ENCODE data around the gene FRRS1. TPM values are rescaled to one million over a fixed set of nuclear protein-coding genes. Genes with fewer than 3 reads are reported as not detected.

Gene FRRS1
- total RNA-seq, 5 donors from 2014 or later (not counting 1 experiment from before 2014, with no cell fraction given), result 0.20 to 1.2 (median 0.45) TPM; not detected in 1

- POLR2A ChIA-PET, result interaction anchor here in 1 of 2 donors (0.5 kb wide), 1 partner anchor 1922 kb away, joined by 6 read pairs; no protein-coding TSS in a partner anchor
- H3K36me3 Mint-ChIP-seq, result no peaks in the 10 kb centered on the region
Observed at GRCh38 chr1:99755664-99756063, 10.8 kb downstream of the FRRS1 start.

DNA sequence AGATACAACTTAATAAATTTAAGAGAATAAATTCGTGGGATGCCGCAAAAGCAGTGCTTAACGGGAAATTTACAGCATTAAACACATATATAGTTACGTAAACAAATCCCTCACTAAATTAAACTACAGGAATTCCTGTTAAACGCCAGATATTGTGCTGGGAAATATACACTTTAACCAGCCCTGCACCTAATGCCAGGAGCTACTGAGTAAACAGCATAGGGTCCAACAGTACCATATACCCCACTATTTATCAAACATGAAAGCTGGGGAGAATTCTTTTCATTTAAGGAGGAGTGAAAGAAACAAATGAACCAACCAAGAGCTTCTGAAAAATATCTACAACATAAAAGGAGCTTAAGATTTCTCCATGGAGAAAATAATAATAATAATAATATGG is 11.7 kb downstream of the FRRS1 start:
- Mint-ChIP-seq H3K9me3 (peaks cover 0 to 7% (median 5%) of the 10 kb centered on the region in 3 donors), H3K27me3 (no peaks in the 10 kb centered on the region), H3K27ac (no peak overlapping the region), H3K4me1 (peaks cover 5 to 18% (median 11%) of the 10 kb centered on the region in 3 donors), H3K4me3 (no peak overlapping the region), H3K36me3 (no peaks in the 10 kb centered on the region)
- CTCF ChIA-PET, result no interaction called here
- no peak overlapping the region for H3K4me3 ChIP-seq (ENCODE audit: control insufficient read depth in 1 of 2, extremely low read depth in 1 of 2, low read length in 1 of 2)
- peaks cover 0 to 3% of the 10 kb centered on the region in 2 experiments for H3K4me1 ChIP-seq (ENCODE audit: control insufficient read depth in 1 of 2, extremely low read depth in 1 of 2, insufficient read depth in 2 of 2, low read length in 2 of 2)
- POLR2A ChIA-PET, result interaction anchor here in 1 of 2 donors (0.6 kb wide), 1 partner anchor 487 kb away, joined by 4 read pairs; no protein-coding TSS in a partner anchor
- no peak overlapping the region for H3K27ac ChIP-seq (ENCODE audit: low read length)
- no peak for ATAC-seq (replicated peaks in 1 of 4)
- DNase-seq, result no peak
- H3K36me3 ChIP-seq (ENCODE audit: control insufficient read depth in 2 of 2, extremely low read depth in 1 of 2, insufficient read depth in 1 of 2, low read length in 1 of 2), result no peaks in the 10 kb centered on the region
- no peaks in the 10 kb centered on the region for H3K27me3 ChIP-seq (replicated peaks in 1 of 2; ENCODE audit: control insufficient read depth in 2 of 2, extremely low read depth in 1 of 2, insufficient read depth in 2 of 2, low read length in 1 of 2)
- H3K9me3 ChIP-seq, result no peaks in the 10 kb centered on the region
- 93% methylated on average over 4 of the region's 5 CpGs for WGBS (ENCODE audit: insufficient coverage)

More at GRCh38 chr1:99755664-99756063, 10.8 kb downstream of the FRRS1 start:
- ATAC-seq (replicated peaks in 1 of 4) (no peak), DNase-seq (no peak)
- H3K27ac Mint-ChIP-seq, result no peak overlapping the region
- H3K27me3 Mint-ChIP-seq, result no peaks in the 10 kb centered on the region
- H3K4me1 ChIP-seq (ENCODE audit: control insufficient read depth in 1 of 2, extremely low read depth in 1 of 2, insufficient read depth in 2 of 2, low read length in 2 of 2), result peaks cover 0 to 3% of the 10 kb centered on the region in 2 experiments
- no peaks in the 10 kb centered on the region for H3K9me3 ChIP-seq
- H3K27me3 ChIP-seq (replicated peaks in 1 of 2; ENCODE audit: control insufficient read depth in 2 of 2, extremely low read depth in 1 of 2, insufficient read depth in 2 of 2, low read length in 1 of 2), result no peaks in the 10 kb centered on the region
- H3K4me3 ChIP-seq (ENCODE audit: control insufficient read depth in 1 of 2, extremely low read depth in 1 of 2, low read length in 1 of 2), result no peak overlapping the region
- H3K9me3 Mint-ChIP-seq, result peaks cover 0 to 7% (median 5%) of the 10 kb centered on the region in 3 donors
- H3K4me1 Mint-ChIP-seq, result peaks cover 0 to 12% (median 11%) of the 10 kb centered on the region in 3 donors
- WGBS (ENCODE audit: insufficient coverage), result no CpG with 5 or more reads among the region's 2 CpGs
- H3K36me3 ChIP-seq (ENCODE audit: control insufficient read depth in 2 of 2, extremely low read depth in 1 of 2, insufficient read depth in 1 of 2, low read length in 1 of 2), result no peaks in the 10 kb centered on the region
- H3K4me3 Mint-ChIP-seq, result no peak overlapping the region
- no peak overlapping the region for H3K27ac ChIP-seq (ENCODE audit: low read length)
- CTCF ChIA-PET, result interaction anchor here (0.6 kb wide), 3 partner anchors 52 to 747 kb away, joined by 3 to 6 read pairs (median 3); no protein-coding TSS in a partner anchor

GRCh38 chr1:99754055-99754626 is 12.3 kb downstream of the FRRS1 start:
- Histone ChIP-seq H3K36me3 (ENCODE audit: control insufficient read depth in 2 of 2, extremely low read depth in 1 of 2, insufficient read depth in 1 of 2, low read length in 1 of 2) (no peaks in the 10 kb centered on the region), H3K4me3 (ENCODE audit: control insufficient read depth in 1 of 2, extremely low read depth in 1 of 2, low read length in 1 of 2) (no peak overlapping the region), H3K27ac (ENCODE audit: low read length) (no peak overlapping the region), H3K4me1 (ENCODE audit: control insufficient read depth in 1 of 2, extremely low read depth in 1 of 2, insufficient read depth in 2 of 2, low read length in 2 of 2) (peaks cover 0 to 3% of the 10 kb centered on the region in 2 experiments), H3K9me3 (no peaks in the 10 kb centered on the region), H3K27me3 (replicated peaks in 1 of 2; ENCODE audit: control insufficient read depth in 2 of 2, extremely low read depth in 1 of 2, insufficient read depth in 2 of 2, low read length in 1 of 2) (no peaks in the 10 kb centered on the region)
- ChIA-PET POLR2A (no interaction called here), CTCF (interaction anchor here in 1 of 2 donors (0.7 kb wide), 1 partner anchor 30 kb away, joined by 3 read pairs; no protein-coding TSS in a partner anchor)
- Mint-ChIP-seq H3K4me1 (peaks cover 5 to 21% (median 11%) of the 10 kb centered on the region in 3 donors), H3K9me3 (peaks cover 0 to 3% (median 2%) of the 10 kb centered on the region in 3 donors), H3K27me3 (no peaks in the 10 kb centered on the region), H3K27ac (no peak overlapping the region), H3K4me3 (no peak overlapping the region), H3K36me3 (no peaks in the 10 kb centered on the region)
- no peak for ATAC-seq (replicated peaks in 1 of 4)
- WGBS (ENCODE audit: insufficient coverage), result no CpG with 5 or more reads among the region's 2 CpGs
- DNase-seq, result no peak

DNA sequence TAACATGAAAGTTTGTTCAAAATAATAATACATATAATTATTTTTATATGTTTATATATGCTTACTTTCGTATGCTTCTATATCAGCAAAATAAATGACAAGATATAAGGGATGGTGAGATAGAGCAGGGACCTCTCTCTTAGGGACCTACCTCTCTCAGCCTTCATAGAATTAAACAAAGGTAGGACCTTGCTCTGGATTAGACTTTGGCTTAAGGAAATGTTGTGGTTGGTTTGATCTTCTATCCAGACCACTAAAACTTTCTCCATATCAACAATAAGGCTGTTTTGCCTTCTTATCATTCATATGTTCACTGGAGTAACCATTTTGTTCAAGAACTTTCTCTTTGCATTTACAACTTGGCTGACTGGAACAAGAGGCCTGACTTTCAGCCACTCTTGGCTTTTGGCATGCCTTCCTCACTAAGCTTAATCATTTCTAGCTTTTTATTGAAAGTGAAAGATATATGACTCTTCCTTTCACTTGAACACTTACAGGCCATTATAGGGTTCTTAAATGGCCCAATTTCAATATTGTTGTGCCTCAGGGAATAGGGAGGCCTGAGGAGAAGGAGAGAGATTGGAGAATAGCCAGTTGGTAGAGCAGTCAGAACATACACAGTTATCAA is 14.4 kb downstream of the FRRS1 start:
- Histone ChIP-seq H3K36me3 (ENCODE audit: control insufficient read depth in 2 of 2, extremely low read depth in 1 of 2, insufficient read depth in 1 of 2, low read length in 1 of 2) (no peaks in the 10 kb centered on the region), H3K9me3 (no peaks in the 10 kb centered on the region), H3K4me1 (ENCODE audit: control insufficient read depth in 1 of 2, extremely low read depth in 1 of 2, insufficient read depth in 2 of 2, low read length in 2 of 2) (no peaks in the 10 kb centered on the region), H3K4me3 (ENCODE audit: control insufficient read depth in 1 of 2, extremely low read depth in 1 of 2, low read length in 1 of 2) (no peak overlapping the region), H3K27me3 (replicated peaks in 1 of 2; ENCODE audit: control insufficient read depth in 2 of 2, extremely low read depth in 1 of 2, insufficient read depth in 2 of 2, low read length in 1 of 2) (no peaks in the 10 kb centered on the region), H3K27ac (ENCODE audit: low read length) (no peak overlapping the region)
- POLR2A ChIA-PET, result no interaction called here
- ATAC-seq (replicated peaks in 1 of 4) (no peak), DNase-seq (no peak)
- no CpG with 5 or more reads among the region's 1 CpG for WGBS (ENCODE audit: insufficient coverage)
- CTCF ChIA-PET, result interaction anchor here in 1 of 2 donors (0.7 kb wide), 1 partner anchor 631 kb away, joined by 3 read pairs; no protein-coding TSS in a partner anchor
- H3K4me3 Mint-ChIP-seq, result no peak overlapping the region
- no peak overlapping the region for H3K27ac Mint-ChIP-seq
- H3K36me3 Mint-ChIP-seq, result no peaks in the 10 kb centered on the region
- no peaks in the 10 kb centered on the region for H3K27me3 Mint-ChIP-seq
- peaks cover 4 to 13% (median 5%) of the 10 kb centered on the region in 3 donors for H3K4me1 Mint-ChIP-seq
- no peaks in the 10 kb centered on the region for H3K9me3 Mint-ChIP-seq

DNA sequence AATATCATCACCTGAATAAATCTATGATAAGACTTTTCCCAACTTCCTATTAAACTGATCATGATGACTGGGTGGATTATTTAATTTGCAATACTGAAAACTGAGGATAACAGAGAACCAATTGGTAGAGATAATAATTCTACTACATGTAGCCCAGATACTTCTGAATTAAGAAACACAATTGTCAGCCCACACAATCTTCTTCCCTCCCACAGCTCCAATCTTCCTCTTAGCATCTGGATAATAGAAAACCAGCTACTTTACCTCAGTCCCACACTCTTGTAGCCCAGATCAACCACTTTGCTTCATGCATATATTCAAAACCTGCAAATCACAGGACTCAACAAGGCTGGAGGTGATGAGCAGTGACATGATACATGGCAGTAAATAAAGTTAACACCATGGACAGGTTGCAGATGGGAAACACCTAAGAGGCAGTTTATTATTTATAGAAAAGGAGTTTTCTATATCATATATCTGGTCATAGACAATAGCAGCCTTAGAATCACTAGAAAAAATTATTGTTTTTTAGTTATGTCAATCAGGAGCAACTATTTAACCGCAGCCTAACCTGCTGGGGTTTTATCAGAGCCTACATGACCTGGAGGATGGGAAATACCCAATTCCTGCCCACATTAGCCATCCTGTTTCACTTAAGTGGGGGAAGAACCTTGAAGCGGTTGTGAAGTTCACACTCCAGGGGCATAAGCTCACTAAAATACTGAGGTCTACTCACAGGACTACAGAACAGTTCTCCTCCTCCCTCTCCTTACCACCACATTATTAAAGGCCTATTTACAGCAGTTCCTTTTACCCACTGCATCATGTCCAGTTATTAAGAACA is 16.7 kb downstream of the FRRS1 start:
- peaks cover 0 to 5% of the 10 kb centered on the region in 2 donors for H3K36me3 ChIP-seq (ENCODE audit: control insufficient read depth in 2 of 2, extremely low read depth in 1 of 2, insufficient read depth in 1 of 2, low read length in 1 of 2)
- H3K27me3 ChIP-seq (replicated peaks in 1 of 2; ENCODE audit: control insufficient read depth in 2 of 2, extremely low read depth in 1 of 2, insufficient read depth in 2 of 2, low read length in 1 of 2), result no peaks in the 10 kb centered on the region
- ChIA-PET CTCF (no interaction called here), POLR2A (interaction anchor here in 1 of 2 donors (0.6 kb wide), 1 partner anchor 16 kb away, joined by 5 read pairs; no protein-coding TSS in a partner anchor)
- no peaks in the 10 kb centered on the region for H3K9me3 ChIP-seq
- H3K4me1 Mint-ChIP-seq, result peaks cover 4 to 13% (median 5%) of the 10 kb centered on the region in 3 donors
- WGBS (ENCODE audit: insufficient coverage), result 0% methylated on average over 1 of the region's 2 CpGs
- H3K36me3 Mint-ChIP-seq, result no peaks in the 10 kb centered on the region
- no peak overlapping the region for H3K27ac Mint-ChIP-seq
- no peak overlapping the region for H3K4me3 Mint-ChIP-seq
- H3K4me3 ChIP-seq (ENCODE audit: control insufficient read depth in 1 of 2, extremely low read depth in 1 of 2, low read length in 1 of 2), result no peak overlapping the region
- no peaks in the 10 kb centered on the region for H3K4me1 ChIP-seq (ENCODE audit: control insufficient read depth in 1 of 2, extremely low read depth in 1 of 2, insufficient read depth in 2 of 2, low read length in 2 of 2)
- no peak overlapping the region for H3K27ac ChIP-seq (ENCODE audit: low read length)
- no peaks in the 10 kb centered on the region for H3K9me3 Mint-ChIP-seq
- H3K27me3 Mint-ChIP-seq, result no peaks in the 10 kb centered on the region
- ATAC-seq (replicated peaks in 1 of 4), result peak in 1 of 4 experiments; percentile 55
- peak in 1 of 35 experiments; percentile 49 for DNase-seq

GRCh38 chr1:99748419-99748818 is 18.0 kb downstream of the FRRS1 start:
- H3K36me3 ChIP-seq (ENCODE audit: control insufficient read depth in 2 of 2, extremely low read depth in 1 of 2, insufficient read depth in 1 of 2, low read length in 1 of 2), result peaks cover 0 to 5% of the 10 kb centered on the region in 2 donors
- Mint-ChIP-seq H3K4me3 (no peak overlapping the region), H3K4me1 (peaks cover 4 to 13% (median 5%) of the 10 kb centered on the region in 3 donors), H3K27me3 (no peaks in the 10 kb centered on the region), H3K9me3 (no peaks in the 10 kb centered on the region), H3K36me3 (no peaks in the 10 kb centered on the region), H3K27ac (no peak overlapping the region)
- H3K27me3 ChIP-seq (replicated peaks in 1 of 2; ENCODE audit: control insufficient read depth in 2 of 2, extremely low read depth in 1 of 2, insufficient read depth in 2 of 2, low read length in 1 of 2), result no peaks in the 10 kb centered on the region
- 100% methylated on average over 2 of the region's 2 CpGs for WGBS (ENCODE audit: insufficient coverage)
- DNase-seq (no peak), ATAC-seq (replicated peaks in 1 of 4) (no peak)
- no peaks in the 10 kb centered on the region for H3K4me1 ChIP-seq (ENCODE audit: control insufficient read depth in 1 of 2, extremely low read depth in 1 of 2, insufficient read depth in 2 of 2, low read length in 2 of 2)
- H3K27ac ChIP-seq (ENCODE audit: low read length), result no peak overlapping the region
- no peaks in the 10 kb centered on the region for H3K9me3 ChIP-seq
- POLR2A ChIA-PET, result no interaction called here
- CTCF ChIA-PET, result no interaction called here
- no peak overlapping the region for H3K4me3 ChIP-seq (ENCODE audit: control insufficient read depth in 1 of 2, extremely low read depth in 1 of 2, low read length in 1 of 2)
